HG02938 (cell line): ENCODE measurements around the gene FGF1.

Experiments
- ATAC-seq: cut with Tn5 transposase; IDR thresholded peaks from one replicate; pipeline ENCODE4 v1.9.1; 2021; ENCODE audit warnings: mild to moderate bottlenecking, moderate library complexity; ENCODE audit not compliant: unreplicated experiment

The FGF1 gene

DNA sequence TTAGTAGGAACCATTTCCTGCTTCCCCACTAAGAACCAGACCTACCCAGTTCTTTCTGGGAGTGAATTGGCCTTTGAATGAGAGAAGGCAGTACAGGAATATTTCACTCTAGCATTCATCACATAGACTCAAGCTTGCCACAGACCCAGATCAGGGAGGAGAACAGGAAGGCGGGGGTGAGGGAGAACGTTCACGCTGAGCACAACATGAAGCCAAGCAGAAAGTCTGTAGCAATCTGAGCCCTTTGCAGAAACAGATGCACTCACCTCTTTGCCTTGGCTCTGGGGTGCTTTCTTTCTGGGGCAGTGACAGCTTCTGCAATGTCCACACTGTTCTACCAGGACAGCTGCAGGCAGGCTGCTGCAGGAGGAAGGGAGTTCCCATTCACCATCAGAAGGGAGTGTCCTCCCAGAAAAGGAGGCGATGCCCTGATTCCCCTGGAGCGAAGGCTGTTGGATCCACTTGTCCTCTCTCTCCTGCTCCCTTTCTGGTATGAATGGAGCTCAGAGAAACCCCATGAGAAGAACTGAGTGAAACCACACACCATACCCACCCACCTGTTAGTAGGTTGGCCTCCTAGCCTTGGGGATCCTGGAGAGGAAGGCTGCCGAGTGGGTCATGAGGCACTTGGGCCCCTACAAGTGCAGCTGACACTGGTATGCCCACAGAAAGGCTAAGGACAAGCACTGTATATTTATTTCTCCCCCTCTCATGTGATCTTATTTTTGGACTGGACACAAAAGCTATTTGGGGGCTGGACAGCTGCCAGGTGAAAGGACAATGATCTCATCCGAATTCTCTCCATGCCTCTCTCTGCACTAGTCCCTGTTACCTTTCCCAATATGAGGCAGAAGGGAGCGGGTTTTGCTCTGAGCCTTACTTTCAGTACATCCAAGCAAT, 11.7 kb upstream of the FGF1 start:
- ATAC-seq: no peak

GRCh38 chr5:142696379-142696778, 10.5 kb upstream of the FGF1 start:
- no peak for ATAC-seq

GRCh38 chr5:142694092-142694856, 8.4 kb upstream of the FGF1 start:
- ATAC-seq: no peak

DNA sequence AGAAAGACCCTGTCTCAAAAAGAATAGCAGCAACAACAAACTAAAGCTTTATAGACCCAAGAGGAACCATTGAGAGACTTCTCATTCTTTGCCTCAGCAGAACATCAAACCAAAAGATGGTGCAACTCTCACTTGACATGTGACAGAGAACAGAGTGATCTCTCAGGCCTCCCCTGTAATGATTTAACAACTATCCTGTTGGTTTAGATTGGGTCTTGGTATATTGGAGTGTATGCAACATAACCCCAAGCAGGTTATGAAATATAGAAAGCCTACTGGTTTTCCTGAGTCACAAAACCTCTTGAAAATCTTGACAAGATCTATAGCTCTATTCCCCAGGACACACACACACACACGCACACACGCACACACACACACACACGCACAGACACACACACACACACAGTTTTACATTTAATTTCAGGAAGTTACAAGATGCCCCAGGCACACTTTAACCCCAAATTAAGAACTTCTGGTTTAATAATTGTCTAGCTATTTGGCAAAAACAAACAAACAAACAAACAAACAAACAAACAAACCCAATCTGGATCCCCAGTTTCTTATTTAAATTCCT, 6.5 kb upstream of the FGF1 start:
- ATAC-seq: no peak

DNA sequence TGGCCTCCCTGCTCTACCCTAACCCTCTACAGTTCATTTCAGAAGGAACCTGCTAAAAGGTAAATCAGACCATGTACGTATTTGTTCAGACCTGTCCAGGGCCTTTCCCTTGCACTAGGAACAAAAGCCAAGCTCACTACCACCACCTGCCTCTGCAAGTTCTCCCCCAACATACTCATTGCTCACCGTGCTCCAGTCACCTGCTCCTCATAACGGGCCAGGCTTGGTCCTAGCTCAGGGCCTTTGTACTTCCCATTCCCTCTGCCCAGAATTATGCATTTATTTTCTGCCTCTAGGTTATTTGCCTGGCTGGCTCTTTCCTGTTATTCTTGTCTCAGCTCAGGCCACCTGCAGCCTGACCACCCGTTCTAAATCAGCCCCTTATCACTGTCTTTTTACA, 4.8 kb upstream of the FGF1 start:
- ATAC-seq: no peak

DNA sequence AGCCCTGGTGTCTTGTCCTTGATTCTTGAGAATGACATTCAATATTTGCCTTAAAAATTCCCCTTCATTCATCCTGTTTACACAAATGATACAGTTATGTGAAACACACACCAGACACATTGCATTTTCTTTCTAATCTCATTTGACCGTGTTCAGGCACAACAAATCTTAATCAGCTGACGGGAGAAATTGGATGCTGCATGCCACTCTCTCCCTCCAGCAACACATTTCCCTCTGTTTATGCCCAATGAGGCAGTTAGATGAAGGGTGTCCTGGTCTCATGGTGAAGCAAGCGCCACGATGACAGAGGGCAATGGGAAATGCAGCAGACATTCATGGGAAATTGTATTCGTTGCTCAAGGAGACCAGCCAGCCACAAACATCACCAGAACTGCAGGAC, 3.2 kb upstream of the FGF1 start:
- ATAC-seq: no peak

DNA sequence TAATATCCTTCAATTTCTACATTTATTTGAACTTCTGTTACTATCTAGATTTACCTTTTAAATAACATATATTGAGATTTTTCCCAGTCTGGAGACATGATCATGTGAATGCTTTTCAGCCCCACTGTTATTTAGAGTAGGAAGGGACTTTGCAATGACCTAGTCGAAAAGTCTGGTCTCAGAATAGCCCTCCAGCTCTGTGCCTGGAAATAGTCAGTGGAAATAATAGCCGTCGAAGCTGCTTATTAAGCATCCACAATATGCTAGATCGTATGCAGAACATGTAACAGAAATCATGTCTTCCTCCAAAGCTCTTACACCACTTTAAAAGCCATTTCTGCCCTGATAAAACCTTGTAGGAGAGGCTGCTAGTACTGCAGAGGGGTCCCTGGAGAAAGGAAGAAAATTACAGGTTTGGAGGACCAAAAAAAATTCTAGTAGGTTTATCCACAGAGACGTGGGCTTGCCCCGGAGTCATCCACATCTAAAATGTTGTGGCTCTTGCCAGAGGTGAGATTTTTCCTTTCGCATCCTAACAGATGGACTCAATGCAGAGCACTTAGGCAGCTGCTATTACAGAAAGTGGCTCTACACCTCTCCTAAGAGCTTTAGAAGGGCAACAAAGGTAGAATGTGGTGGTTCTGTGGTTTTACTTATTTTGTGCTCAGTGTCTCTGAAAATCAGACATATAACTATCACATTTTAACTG, 2.5 kb upstream of the FGF1 start:
- no peak for ATAC-seq

DNA sequence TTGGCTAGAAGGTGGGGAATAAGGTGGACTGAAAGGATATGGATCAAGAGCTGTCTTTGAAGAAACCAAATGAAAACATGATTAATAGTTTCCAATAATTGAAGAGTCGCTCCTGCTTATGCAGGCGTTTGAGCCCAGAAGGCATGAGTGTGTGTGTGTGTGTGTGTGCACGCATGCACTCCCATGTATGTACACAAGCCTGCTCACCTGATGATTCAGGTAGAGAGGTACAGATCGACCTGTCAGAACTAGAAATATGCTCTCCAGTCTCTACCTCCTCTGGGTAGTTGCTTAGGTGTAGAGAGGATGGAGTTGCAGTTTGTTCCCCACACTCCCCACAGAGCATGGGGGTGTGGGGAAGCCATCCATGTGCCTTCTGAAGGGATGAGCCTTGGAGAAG, 1.1 kb upstream of the FGF1 start:
- ATAC-seq: no peak

GRCh38 chr5:142686210-142686734, 382 bp upstream of the FGF1 start:
- ATAC-seq: no peak

DNA sequence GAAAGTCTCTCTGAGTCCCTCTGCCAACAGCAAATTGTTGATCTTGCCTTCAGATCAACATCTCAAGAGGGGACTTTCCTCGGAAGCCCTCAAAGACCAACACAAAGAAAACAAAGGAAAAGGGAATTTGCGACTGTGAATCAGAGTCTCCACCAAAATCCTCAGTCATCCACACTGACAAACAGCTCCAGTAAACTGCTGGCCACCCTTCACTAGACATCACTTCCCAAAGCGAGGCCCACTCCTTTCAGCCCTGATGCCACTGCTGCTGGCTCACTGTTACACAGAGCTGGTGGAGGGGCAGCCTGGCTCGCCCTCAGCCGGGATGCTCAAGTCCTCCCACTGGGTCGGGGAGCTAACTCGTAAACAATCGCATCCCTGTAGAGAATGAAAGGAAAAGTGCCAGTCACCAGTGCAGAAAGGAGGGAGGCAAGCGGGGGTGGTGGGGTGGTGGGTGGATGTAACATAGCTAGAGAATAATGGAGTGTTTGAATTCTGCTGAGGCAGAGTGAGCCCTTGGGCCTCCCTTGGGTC, 1.3 kb downstream of the FGF1 start:
- ATAC-seq: no peak

GRCh38 chr5:142683881-142684505, 1.9 kb downstream of the FGF1 start:
- ATAC-seq: no peak

DNA sequence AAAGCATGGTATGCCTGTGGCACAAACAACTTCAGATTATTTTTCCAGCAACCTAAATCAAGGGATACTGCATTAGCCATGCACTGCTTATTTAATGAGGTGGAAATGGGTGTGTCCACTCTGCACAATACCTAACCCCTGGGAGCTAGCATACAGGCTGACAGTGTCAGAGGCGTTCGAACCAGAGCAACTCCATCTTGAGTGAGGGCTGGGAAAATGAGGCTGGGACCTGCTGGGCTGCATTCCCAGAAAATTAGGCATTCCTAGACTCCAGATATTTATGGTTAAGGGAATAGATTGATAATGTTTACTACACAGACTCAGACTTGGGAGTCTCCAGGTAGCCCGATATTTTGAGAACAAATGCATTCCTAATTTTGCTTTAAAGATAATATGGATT, 2.8 kb downstream of the FGF1 start:
- ATAC-seq: no peak

DNA sequence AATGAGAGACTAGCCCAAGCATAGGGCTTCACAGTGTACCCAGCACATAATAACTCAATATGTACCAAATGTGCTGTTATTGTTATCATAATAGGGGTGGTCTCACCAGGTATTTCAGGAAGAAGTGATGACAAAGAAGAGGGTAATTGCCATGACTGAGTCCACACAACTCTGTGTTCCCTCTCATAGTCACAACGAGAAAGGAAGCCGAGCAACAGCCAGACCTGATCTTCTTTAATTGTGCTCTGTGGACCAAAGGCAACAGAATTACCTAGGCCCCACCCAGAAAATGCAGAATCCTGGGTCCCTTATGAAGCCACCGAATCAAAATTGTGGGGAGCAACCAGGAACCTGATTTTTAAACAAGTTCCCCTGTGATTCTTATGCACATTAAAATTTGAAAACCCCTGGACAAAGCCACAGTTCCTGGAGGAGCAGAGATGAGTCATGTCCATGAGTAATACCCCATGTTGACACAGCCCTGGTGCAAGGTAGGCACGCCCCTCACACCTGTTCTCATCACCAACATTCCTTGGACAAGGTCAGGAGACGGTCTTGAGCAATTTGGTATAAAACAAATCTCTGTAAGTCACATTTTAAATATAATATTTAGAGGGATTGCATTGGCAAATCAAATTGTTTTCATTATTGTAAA, 5.2 kb downstream of the FGF1 start:
- ATAC-seq: no peak

DNA sequence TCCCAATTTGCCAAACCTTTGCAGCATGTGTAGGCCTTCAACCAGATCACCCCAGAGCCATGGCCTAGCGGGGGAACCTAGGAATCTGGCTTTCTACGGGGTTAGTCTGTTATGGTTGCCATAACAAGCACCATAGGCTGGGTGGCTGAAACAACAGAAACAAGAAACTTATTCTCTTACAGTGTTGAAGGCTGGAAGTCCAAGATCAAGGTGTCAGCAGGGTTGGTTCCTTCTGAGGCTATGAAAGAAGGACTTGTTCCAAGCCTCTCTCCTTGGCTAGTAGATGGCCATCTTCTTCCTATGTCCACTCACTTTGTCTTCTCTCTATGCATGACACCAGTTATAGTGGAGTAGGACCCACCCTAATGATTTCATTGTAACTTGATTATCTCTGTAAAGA, 6.1 kb downstream of the FGF1 start:
- no peak for ATAC-seq

GRCh38 chr5:142678529-142678928, 7.4 kb downstream of the FGF1 start:
- no peak for ATAC-seq

- no peak for ATAC-seq
These were observed 8.7 kb downstream of the FGF1 start for GRCh38 chr5:142677198-142677597.

GRCh38 chr5:142676318-142676717, 9.6 kb downstream of the FGF1 start:
- no peak for ATAC-seq

GRCh38 chr5:142674531-142675469, 11.1 kb downstream of the FGF1 start:
- ATAC-seq: no peak

DNA sequence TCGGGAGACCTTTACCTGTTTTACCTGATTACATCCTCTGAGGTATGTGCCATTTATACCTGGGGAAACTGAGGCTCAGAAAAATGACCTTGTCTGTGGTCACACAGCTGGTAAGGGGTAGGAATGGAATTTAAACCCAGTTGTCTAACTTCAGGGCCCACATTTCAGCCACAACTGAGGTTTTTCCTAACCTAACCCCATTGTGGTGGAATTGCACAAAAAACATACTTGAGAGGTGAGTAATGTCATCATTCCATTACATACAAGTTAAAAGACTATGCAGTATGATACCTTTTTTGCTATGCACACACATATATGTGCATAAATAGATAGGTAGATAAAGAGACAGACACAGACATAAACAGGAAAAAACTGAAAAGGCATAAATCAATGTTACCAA, 14.1 kb downstream of the FGF1 start:
- no peak for ATAC-seq
